ENCODE results near the gene SRGAP2.
"Not testable (repeated sequence)": the region's sequence is repeated elsewhere in the genome, so short reads cannot be mapped to it uniquely, and the experiment has no call there.

The SRGAP2 gene

DNA sequence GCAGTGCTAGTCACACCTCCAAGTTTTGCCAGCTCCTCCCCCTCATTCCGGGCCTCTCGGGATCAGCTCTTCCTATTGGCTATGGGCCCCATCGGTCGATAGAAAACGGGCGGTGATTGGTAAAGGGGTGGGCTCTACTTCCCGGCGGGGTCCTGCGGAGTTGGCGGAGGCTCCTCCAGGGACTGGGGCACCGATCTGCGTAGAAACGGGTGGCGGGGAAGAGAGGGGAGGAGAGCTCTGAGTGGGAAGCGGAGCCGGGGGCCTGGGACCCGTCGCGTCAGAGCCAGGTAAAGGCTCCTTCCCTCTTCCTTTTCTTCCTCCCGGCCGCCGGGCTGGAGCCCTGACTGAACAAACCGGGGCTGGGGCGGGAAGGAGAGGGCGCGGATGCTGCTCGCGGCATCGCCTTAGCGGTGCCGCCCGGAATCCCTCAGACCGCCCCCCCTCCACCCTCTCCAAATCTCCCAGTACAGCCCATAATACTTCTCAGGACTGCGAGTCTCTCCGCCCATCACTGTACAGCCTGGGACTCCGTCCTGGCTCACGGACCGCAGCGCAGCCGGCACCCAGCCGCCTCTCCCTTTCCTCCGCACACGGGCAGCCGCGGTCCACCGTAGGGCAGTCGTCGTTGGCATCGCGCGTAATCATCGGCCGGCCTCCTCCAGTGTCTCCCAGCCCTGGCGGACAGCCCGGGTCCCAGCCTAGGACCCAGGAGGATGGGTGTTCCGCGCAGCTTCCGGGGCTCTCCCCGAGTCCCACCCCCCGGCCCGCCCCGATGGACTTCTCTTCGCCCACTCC lies at the start of gene SRGAP2:
Gene SRGAP2, plus strand, starts transcription at position 178 of the 795 bp plus-strand sequence. CDS start 2,430 bp downstream, outside the sequence.
- DNase-seq (ENCODE audit: low spot score) = not testable (repeated sequence)

DNA sequence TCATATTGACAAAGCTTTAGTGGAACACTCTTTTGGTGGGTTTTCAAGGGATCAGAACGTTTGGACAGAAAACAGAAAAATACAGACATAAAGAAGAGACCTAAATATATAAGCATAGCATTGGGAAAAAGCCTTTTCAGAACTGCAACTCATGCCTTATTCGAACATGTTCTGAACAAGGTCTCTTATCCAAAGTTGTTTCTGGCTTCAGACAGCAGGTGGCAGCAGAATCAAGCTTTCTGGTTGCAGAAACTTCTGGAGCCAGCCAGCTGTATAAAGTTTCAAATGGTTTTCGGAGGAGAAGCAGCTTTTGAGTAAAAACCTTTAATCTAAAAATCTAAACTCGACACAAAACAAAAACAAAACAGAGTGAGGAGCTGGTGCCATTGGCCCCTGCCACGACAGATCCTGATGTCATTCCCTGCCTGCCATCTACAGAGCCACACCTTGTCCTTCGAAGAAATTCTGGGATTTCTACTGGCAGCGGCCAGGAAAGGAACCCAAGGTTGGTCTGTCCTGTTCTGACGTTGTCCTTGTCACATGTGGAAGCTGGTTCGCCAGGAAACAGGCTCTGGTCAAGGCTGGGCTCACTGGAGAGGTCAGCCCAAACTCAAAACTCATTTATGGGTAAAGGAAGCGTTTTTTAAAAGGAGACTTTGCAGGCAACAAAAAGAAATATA lies 35.9 kb upstream of the SRGAP2 start:
- not testable (repeated sequence) for DNase-seq (ENCODE audit: low spot score)

DNA sequence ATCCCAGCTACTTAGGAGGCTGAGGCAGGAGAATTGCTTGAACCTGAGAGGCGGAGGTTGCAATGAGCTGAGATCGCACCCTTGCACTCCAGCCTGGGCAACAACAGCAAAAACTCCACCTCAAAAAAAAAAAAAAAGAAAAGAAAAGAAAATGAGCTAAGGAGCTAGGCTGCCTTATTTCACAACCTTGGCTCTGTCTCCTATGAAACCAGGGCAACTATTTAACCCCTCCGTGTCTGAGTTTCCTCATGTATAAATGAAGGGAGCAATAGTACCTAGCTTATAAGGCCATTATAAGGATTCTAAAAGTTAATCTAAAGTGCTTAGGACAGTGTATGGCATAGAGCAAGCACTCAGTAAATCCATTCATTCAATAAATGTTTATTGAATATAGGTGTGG lies 33.5 kb upstream of the SRGAP2 start:
- DNase-seq (ENCODE audit: low spot score) = not testable (repeated sequence)

DNA sequence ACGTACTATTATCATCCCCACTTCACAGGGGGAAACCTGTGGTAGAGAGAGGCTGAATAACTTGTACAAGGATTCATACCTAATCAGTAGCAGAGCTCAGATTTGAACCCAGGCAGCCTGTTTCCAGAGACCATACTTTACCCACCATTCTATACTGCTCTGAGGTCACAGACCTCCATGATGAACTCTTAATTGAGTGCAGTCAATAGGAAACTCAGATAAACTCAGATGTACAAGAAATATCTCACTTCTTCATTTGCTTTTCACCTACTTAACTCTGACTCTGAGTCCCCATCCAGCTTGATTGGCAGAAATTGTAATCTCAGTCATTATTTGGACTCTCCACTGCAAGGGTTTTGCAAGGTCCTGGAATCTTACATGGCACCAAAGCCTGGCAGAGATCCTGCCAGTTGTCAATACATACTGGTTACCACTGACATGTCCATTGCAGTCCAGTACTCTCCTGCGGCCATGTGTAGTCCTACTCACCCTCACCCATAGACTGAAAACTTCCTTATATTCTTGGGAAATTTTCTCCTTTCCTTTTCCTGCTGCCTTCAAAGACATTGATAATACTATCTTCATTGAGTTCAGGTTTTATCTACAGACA lies 30.1 kb upstream of the SRGAP2 start:
- not testable (repeated sequence) for DNase-seq (ENCODE audit: low spot score)

DNA sequence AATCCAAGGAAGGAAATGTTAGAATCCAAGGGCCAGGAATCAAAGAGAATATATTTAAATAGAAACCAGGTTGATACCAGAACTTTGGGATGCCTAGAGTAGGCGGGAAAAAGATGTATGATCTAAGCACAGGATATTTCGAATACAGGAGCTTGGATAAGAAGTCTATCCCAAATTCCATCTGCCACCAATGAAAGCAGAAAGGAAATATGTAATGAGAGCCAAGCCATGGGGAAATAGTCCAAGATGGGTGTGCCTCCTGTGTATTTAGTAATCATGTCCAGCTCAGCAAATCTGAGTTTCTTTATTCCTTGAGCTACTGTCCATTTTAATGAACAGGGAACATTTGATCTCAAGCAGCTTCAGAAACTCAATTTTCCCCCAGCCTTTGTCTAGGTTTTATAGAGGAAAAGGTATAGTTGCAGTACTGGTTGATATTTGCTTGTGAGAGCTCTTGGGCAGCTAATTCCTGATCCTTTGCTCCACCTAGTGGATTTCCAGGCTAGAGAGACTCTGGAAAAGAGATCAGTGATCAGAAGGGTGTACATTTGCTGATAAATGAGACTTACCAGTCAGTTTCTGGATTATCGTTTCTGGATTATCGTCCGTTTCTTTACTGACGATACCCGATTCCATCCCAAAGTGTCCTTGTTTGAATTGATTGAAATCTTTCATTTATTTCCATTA lies 29.0 kb upstream of the SRGAP2 start:
- not testable (repeated sequence) for DNase-seq (ENCODE audit: low spot score)

DNA sequence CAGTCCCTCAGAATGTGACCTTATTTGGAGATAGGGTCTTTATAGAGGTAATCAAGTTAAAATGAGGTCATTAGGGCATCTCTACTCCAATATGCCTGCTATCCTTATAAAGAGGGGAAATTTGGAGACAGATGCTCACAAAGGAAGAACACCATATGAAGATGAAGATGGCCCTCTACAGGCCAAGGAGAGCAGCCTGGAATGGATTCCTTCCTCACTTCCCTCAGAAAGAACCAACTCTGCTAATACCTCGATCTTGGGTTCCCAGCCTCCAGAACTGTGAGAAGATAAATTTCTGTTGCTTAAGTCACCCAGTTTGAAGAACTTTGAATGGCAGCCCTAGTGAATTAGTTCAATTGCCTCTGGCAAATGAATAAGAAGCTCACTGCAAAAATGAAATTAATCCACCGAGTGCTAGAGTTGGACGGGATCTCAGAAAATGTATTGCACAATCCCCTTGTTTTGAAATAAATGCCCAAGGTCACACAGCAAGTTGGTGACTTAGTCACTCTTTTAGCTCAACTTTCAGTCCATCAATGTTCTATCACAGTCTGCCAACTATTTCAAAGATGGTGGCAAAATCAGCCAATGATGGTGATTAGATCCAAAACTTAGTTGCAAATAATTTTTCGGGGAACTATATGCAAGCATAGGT lies 27.8 kb upstream of the SRGAP2 start:
- not testable (repeated sequence) for DNase-seq (ENCODE audit: low spot score)

DNA sequence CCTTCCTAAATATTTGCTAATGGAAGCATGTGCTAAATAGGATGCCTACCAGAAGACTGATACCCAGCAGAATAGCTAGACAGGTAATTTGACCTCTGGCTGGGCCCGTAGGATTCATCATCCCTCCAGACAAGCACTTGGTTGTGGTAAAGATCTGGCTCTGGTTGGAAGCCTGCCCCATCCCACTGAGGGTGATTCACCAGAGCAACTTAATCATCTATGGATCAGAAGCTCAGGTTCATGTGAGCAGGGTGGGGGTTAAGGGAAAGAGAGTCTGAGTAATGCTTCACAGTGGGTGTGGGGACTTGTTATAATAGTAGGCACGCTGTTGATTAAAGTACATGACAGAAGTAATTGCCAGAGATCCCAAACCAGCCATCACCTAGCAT lies 27.2 kb upstream of the SRGAP2 start:
- DNase-seq (ENCODE audit: low spot score) = not testable (repeated sequence)

DNA sequence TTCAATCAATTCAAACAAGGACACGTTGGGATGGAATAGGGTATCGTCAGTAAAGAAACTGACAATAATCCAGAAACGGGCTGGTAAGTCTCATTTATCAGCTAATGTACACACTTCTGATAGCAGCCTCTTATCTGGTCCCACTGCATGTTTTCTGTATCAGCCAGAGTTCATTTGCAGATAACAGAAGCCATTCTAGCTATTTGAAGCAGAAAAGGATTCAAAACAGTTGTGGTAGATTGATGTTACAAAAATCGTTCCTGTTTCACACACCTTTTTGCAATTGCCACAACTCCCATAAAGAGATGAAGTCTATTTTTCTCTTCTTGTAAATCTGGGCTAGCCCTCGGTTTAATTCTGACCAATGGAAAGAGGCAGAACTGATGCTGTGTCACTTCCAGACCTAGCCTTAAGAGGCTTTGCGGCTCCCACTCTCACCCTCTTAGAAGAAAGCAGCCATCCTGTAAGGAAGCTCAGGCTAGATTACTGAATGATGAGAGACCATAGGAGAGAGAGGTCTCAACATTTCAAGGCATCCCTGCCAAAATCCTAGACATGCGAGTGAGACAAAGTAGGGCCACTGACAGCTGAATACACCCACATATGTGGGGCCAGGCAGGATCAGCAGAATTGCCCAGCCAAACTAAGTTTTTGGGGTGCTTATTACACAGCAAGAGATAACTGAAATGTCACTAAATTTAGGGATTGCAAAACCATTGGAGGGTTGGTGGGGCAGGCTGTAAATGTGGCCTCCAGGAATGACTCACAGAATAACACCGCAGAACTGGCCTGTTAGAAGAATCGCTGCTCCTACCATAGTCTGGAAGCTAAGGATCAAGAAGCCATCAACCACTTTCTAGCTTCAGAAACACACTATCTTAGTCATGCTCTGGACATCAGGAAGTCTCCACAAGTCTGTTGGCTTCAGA lies 25.0 kb upstream of the SRGAP2 start:
- DNase-seq (ENCODE audit: low spot score) = not testable (repeated sequence)

DNA sequence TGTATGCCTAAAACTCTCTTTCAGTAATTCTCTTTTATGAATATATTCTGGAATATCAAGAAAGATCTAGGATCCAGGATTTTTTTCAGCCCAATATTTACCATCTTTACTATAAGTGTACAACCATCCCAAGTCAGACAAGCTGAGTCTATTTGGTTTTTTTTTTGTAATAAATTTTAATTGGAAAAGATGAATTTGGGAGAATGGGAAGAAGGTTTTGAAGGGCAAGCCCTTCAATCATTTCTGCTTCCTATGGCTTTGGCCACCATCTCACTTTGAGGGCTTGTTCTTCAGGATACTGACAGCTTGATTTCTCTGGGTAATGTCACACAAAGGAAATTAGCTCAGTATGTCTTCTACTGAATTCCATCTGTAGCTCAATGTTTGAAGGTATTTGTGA lies 23.7 kb upstream of the SRGAP2 start:
- DNase-seq (ENCODE audit: low spot score) = not testable (repeated sequence)

DNA sequence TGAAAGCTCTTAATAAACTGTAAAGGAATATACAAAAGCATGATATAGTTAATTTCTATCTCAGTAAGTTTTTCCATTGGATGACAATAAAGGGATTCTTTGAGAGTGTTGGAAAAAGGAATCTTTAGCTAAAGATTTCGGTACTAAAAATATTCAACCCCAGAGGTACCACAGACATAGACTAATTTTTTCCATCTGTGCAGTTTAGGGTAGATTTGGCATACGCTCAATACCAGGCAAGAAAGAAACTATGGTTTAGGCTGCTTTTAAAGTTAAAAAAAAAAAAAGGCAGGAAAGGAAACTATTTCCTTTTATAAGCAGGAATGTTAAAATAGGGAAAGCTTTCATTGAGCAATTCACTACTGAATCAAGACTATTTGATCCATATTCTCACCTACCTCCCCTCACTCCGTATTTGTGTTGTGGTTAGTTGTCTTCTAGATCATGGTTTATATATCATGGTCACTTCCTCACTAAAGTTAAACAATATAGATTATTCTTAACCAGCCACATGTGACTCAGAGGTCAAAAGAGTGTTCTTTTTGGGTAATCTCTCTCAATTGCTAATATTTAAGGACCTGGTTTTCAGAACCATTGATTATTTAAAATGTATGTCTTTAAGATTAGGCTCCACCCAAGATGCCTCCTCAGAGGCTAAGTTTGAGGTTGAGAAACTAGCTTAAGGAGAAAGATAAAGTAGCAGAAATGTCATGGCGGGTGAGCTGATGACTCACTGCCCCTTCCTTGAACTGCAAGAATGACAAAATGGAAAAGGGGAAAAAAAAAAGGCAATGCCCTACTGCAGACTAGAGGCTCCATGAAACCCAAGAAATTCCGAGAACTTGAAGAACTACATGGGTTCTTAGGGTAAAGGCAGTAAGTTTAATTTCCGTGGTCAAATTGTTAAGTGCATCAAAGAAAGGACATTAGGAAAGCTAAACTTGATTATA lies 20.7 kb upstream of the SRGAP2 start:
- not testable (repeated sequence) for DNase-seq (ENCODE audit: low spot score)

DNA sequence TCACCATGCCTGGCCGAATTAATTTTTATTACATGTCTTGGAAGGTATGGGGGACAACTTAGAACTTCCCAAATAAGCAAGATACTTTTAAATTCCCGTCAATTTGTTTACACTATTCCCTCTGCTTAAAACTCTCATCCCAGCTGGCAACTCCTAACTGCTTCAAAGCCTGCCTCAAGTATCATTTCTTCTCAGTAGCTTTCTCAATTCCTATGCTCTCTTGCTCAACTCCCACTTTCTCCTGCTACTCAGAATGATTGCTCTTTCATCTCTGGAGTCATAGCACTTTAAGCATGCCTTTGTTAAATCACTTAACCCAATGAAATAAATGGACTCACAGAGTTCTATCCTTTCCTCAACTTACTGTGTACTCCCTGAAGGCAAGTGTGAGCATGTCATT lies 19.6 kb upstream of the SRGAP2 start:
- not testable (repeated sequence) for DNase-seq (ENCODE audit: low spot score)

DNA sequence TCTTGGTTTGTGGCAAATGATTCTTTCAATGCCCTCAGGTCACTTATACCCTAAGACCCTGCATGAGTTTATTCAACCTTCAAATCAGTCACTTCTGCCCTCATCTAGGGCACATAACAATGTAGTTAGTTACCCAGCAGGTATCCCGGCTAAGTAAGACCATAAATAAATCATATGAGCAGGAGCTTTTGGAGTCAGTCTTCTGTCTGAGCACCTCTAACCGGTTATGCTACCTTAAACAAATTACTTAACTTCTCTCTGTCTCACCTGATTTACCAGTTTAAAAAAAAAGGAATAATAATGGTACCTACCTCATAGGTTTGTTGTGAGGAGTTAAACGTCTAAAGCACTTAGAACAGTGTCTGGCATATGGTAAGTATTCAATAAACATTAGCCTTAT lies 17.6 kb upstream of the SRGAP2 start:
- not testable (repeated sequence) for DNase-seq (ENCODE audit: low spot score)

DNA sequence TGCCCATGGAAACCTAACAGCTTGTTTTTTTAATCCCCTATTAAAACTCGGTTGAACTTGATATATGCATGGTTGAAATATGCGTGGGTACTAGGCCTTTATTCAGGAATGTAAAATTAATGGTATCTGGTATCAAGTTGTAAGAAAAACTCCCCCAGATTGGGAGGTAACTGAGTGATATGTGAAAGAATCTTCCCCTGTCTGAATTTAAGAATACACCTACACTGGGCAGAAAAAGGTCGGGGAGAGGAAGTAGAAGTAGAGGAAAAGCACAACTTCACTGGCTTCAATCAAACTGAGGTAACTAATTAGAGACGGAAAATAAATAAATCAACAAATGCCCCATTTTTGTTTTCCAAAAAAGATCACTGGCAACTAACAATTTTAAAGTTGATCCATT lies 16.5 kb upstream of the SRGAP2 start:
- DNase-seq (ENCODE audit: low spot score) = not testable (repeated sequence)

DNA sequence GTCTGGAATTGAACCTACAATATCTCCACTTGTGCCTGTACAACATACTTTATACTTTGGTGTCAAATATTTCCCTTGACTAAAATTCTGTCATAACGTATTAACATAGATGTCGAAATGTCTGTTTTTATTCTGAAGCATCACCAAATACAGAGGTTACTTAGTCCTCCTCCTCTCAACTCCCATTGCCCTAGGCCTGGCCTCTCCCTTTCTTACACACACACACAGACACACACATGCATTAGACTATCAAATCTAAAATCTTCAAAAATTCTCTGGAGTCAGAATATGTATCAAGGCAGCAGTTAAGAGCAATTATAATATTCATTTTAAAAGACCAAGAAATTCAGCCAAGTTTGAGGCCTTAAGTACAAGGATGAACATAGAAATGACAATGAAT lies 8.2 kb upstream of the SRGAP2 start:
- DNase-seq (ENCODE audit: low spot score) = not testable (repeated sequence)

DNA sequence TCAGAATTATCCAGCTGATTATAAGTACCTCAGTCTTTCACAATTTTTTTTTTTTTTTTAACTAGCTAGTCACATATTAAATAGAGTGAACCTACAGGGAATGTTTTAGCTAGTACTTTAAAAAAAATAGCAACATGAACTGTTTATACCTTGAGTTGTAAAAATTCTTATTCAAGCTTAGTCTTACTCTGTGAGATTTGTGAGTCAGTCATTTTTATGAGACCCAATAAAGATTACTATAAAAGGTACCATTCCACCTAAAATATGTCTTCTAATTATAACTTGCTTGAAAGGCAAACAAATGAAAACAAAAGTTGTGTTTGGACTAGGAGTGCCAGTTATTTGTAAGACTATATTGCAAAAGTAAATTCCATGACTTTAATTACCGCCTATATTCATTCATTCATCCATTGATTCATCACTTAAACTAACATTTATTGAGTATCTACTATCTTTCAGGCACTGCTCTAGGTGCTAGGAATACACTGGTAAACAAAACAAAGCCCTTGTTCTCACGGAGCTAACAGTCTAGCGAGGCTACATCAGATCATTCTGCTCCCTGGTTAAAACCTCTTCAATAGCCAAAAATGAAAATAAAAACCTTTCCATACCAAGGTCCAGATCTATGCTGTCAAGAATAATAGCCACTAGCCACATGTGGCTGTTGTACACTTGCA lies 6.5 kb upstream of the SRGAP2 start:
- DNase-seq (ENCODE audit: low spot score) = not testable (repeated sequence)

DNA sequence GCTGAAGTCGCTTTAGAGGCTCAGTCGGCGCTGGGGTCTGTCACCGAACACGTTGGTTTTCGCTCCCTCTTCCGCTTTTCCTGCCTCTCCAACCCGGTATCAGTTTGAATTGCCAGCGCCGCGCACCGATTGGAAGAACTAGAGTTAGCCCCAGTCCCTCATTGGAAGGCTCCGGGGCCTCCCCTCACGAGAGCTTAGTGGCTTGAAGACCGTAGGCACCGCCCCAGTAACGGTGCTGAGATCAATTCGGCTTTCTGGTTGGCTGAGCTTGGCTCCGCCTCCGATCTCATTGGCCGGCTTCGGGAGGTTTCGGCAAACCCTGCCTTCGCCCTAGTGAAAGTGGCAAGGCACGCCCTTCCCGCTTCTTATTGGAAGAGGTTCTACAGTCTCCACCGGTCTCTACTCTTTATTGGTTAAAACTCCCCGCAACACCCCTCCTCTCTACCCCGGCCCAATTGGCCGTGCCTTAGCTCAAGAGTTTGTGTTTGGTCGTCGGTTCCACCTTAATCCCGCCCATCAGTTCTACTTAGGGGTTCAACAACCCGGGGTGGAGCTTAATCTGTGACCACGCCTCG lies 465 bp upstream of the SRGAP2 start, which contains the start of gene FAM72A:
Gene FAM72A, minus strand, starts transcription at position 51 of the 575 bp plus-strand sequence. CDS start 814 bp downstream, outside the sequence.
- DNase-seq (ENCODE audit: low spot score) = not testable (repeated sequence)

DNA sequence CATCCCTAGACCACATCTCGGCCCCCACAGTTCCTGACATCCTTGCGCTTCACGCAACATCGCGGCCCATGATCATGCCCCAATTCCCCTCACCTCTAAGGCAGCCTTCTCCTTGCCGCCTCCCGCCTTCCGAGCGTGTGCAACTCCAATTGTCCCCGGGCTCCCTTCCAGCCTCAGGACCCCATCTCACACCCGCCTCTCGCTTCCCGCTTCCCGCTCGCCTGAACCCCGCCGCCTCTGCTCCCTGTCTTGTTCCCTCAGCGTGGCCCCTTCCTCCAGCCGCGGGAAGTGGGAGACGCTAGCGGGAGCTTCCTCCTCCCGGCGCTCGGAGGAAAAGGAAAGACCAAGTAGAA lies 794 bp downstream of the SRGAP2 start:
- not testable (repeated sequence) for DNase-seq (ENCODE audit: low spot score)

DNA sequence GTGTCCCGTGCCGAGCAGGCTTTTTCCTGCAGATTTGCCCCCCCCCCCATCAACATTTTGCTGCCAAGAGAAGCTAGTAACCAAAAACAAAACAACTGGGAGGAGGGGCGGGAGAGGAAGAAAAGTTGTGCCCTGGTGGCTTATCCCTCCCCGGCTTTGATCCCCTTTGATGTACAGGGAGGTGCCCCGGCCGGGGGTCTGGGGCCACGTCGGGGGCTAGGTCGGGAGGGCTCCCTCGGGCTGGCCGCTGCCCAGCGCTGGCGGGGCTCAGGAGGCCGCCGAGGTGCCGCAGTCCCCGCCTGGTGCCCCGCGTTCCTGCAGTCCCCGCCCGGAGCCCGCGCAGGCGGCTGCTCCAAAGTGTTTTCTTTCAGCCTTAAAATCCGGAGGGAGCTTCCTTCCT lies 1.5 kb downstream of the SRGAP2 start:
- DNase-seq (ENCODE audit: low spot score) = not testable (repeated sequence)

Data from iPS-NIHi11 (cell line).